Vagina (tissue), 2 donors: Measurements from ENCODE around the gene DCLK2.

Experiments
- CTCF ChIP-seq, 3 experiments: fragments of 450-650 bp in 2 of 3; fragments of 200-600 bp in 1 of 3; sonication (generic) in 1 of 3; IDR thresholded peaks; one replicate each; pipeline ENCODE4 v1.5.1; 2017 to 2019; ENCODE audit warnings: antibody characterized with exemption in 3 of 3, mild to moderate bottlenecking in 2 of 3, moderate library complexity in 2 of 3
- POLR2A ChIP-seq, 2 donors: fragments of 450-650 bp; IDR thresholded peaks; one replicate each; pipeline ENCODE4 v1.6.1; 2017; ENCODE audit warnings: antibody characterized with exemption in 2 of 2, mild to moderate bottlenecking in 2 of 2, moderate library complexity in 2 of 2
- POLR2AphosphoS5 ChIP-seq, 2 donors: sonication (generic); formaldehyde crosslinking; IDR thresholded peaks; one replicate each; pipeline ENCODE4 v1.9.0; 2017; ENCODE audit warnings: antibody characterized with exemption in 2 of 2, mild to moderate bottlenecking in 2 of 2, low read depth in 1 of 2; ENCODE audit not compliant: insufficient read depth in 1 of 2

GRCh38 chr4:150256841-150257730 lies 178.8 kb downstream of the DCLK2 start:
- TF ChIP-seq POLR2A (IDR thresholded peaks at IDR 0.05) (no peak), CTCF (IDR thresholded peaks at IDR 0.05) (no peak), POLR2AphosphoS5 (IDR thresholded peaks at IDR 0.05; ENCODE audit: insufficient read depth in 1 of 2, low read depth in 1 of 2) (no peak)
